Activated CD8-positive, alpha-beta memory T cell treated with anti-CD3 and anti-CD28 coated beads, Interleukin-2, amount 50 U/mL, for 48 hours (primary cell): ENCODE measurements around the gene CERKL.

Source experiments
- DNase-seq: peaks from one replicate; pipeline ENCODE4 v3.0.0-alpha.2; 2020

Gene CERKL

GRCh38 chr2:181573140-181573736, 83.7 kb downstream of the CERKL start:
- DNase-seq, result no peak

GRCh38 chr2:181570833-181571661, 85.9 kb downstream of the CERKL start:
- DNase-seq, result no peak

GRCh38 chr2:181570059-181570458, 86.8 kb downstream of the CERKL start:
- DNase-seq, result no peak

GRCh38 chr2:181566334-181567032, 90.4 kb downstream of the CERKL start:
- DNase-seq, result no peak

- no peak for DNase-seq
These were observed 93.7 kb downstream of the CERKL start for GRCh38 chr2:181563101-181563692.

- DNase-seq, result no peak
These were observed 98.5 kb downstream of the CERKL start for GRCh38 chr2:181558371-181558770.

GRCh38 chr2:181554061-181554830, 102.7 kb downstream of the CERKL start:
- DNase-seq, result no peak

GRCh38 chr2:181553244-181553643, 103.7 kb downstream of the CERKL start:
- DNase-seq, result no peak

- no peak for DNase-seq
These were observed 104.1 kb downstream of the CERKL start for GRCh38 chr2:181552808-181553207.

- no peak for DNase-seq
These were observed 110.8 kb downstream of the CERKL start for GRCh38 chr2:181546086-181546485.

- no peak for DNase-seq
These were observed 114.7 kb downstream of the CERKL start for GRCh38 chr2:181542170-181542569.

GRCh38 chr2:181540421-181540820, 116.5 kb downstream of the CERKL start:
- no peak for DNase-seq

- no peak for DNase-seq
These were observed 120.2 kb downstream of the CERKL start for GRCh38 chr2:181536730-181537129.

GRCh38 chr2:181528441-181528840, 128.5 kb downstream of the CERKL start:
- no peak for DNase-seq

GRCh38 chr2:181527058-181527457, 129.8 kb downstream of the CERKL start:
- no peak for DNase-seq

- no peak for DNase-seq
These were observed 130.9 kb downstream of the CERKL start for GRCh38 chr2:181526014-181526413.

GRCh38 chr2:181523756-181524155, 133.1 kb downstream of the CERKL start:
- DNase-seq, result no peak

- DNase-seq, result no peak
These were observed 136.7 kb downstream of the CERKL start for GRCh38 chr2:181520253-181520652.

- DNase-seq, result no peak
These were observed 139.1 kb downstream of the CERKL start for GRCh38 chr2:181517685-181518301.

- DNase-seq, result no peak
These were observed 139.9 kb downstream of the CERKL start for GRCh38 chr2:181516992-181517391.

GRCh38 chr2:181515719-181516118, 141.2 kb downstream of the CERKL start:
- no peak for DNase-seq

GRCh38 chr2:181500201-181500600, 156.7 kb downstream of the CERKL start:
- DNase-seq, result no peak
